Left ventricle myocardium inferior (tissue), 1 donor: ENCODE data around the gene CD79A. TPM values are rescaled to one million over a fixed set of nuclear protein-coding genes. Genes with fewer than 3 reads are reported as not detected.
"Not testable (repeated sequence)": the region's sequence is repeated elsewhere in the genome, so short reads cannot be mapped to it uniquely, and the experiment has no call there.

Source experiments
- DNase-seq: peaks from one replicate; pipeline ENCODE4 v3.0.0-alpha.2; 2020
- H3K27ac ChIP-seq: fragments of 200-600 bp; replicated peaks from 2 replicates; pipeline ENCODE4 v1.8.0; 2021
- H3K27me3 ChIP-seq: fragments of 200-600 bp; 2 replicates; pipeline ENCODE4 v1.8.0; 2021; ENCODE audit warnings: low read depth
- H3K36me3 ChIP-seq: fragments of 200-600 bp; 2 replicates; pipeline ENCODE4 v1.8.0; 2021
- H3K4me1 ChIP-seq: fragments of 200-600 bp; 2 replicates; pipeline ENCODE4 v1.8.0; 2021
- H3K4me3 ChIP-seq: fragments of 200-600 bp; 2 replicates; pipeline ENCODE4 v1.8.0; 2021; ENCODE audit warnings: mild to moderate bottlenecking, moderate library complexity
- H3K9me3 ChIP-seq: fragments of 200-600 bp; replicated peaks from 2 replicates; pipeline ENCODE4 v1.8.0; 2021
- CTCF ChIP-seq: fragments of 200-600 bp; IDR thresholded peaks from 2 replicates; pipeline ENCODE4 v1.8.0; 2021; ENCODE audit warnings: antibody characterized with exemption, mild to moderate bottlenecking, borderline replicate concordance
- intact Hi-C: fragments of 100-400 bp; cut with micrococcal nuclease; formaldehyde crosslinking; loops from one replicate; pipeline ENCODE4 v1.11.0; 2022
- total RNA-seq: library from RNA; stranded (reverse); fragmentation: NEBNext Ultra II Directional; extraction: Animal tissue kit (Norgen Biotek cat#: 25700); gene quantifications from one replicate; pipeline ENCODE4 v1.2.1, GENCODE V29; 2021
- donor health status: DM: no; HTN: yes; CAD: no; lungs with severe emphysema.

CD79A gene
- total RNA-seq, 1 donor from 2014 or later = not detected

GRCh38 chr19:41913538-41914423, 36.7 kb downstream of the CD79A start:
- H3K27ac ChIP-seq = no peak overlapping the region
- H3K4me3 ChIP-seq = no peak overlapping the region
- DNase-seq = no peak
- no peak for TF ChIP-seq CTCF
- peaks cover 7% of the 10 kb centered on the region for H3K4me1 ChIP-seq
- intact Hi-C loops = no loop called here
- H3K9me3 ChIP-seq = no peaks in the 10 kb centered on the region
- H3K36me3 ChIP-seq = no peaks in the 10 kb centered on the region
- H3K27me3 ChIP-seq = peaks cover 95% of the 10 kb centered on the region

- H3K4me3 ChIP-seq, H3K9me3 ChIP-seq, intact Hi-C loops, DNase-seq, H3K4me1 ChIP-seq, H3K36me3 ChIP-seq, H3K27ac ChIP-seq: not testable (repeated sequence)
- H3K27me3 ChIP-seq = peaks cover 95% of the 10 kb centered on the region
Measured at GRCh38 chr19:41914424-41914834, 37.4 kb downstream of the CD79A start.

DNA sequence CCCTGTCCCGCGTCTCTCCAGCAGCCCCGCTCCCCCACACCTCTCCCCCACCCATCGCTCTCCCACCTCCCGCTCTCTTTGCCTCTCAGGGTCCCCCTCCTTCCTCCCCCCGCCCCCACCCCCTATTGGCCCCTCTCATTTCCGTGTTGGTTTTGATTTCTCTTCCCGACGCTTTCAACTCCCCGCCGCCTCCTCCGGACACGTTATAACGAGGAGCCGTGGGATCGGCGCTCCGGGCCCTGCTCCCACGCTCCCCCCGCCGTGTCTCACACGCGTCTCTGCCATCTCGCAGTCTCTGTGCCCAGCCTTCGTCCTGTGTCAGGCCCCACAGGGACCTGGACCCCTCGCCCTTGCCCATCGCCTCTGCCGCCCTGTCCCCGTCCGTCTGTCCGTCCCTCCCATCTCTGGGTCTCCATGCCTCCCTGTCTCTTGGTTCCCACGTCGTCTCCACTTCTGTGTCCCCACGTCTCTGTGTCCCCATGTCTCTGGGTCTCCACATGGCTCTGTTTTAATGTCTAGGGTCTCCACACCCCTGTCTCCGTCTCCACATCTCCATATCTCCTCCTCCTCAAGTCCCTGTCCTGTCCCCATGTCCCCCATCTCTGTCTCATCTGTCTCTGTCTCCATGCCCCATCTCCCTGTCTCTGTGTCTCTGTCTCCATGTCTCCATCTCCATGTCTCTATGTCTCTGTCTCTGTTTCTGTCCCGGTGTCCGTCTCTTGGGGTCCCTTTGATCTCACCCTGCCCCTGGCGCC, 38.1 kb downstream of the CD79A start:
- DNase-seq = no peak
- Histone ChIP-seq H3K9me3 (no peaks in the 10 kb centered on the region), H3K4me3 (no peak overlapping the region), H3K27ac (no peak overlapping the region), H3K27me3 (peaks cover 95% of the 10 kb centered on the region), H3K4me1 (peaks cover 7% of the 10 kb centered on the region), H3K36me3 (no peaks in the 10 kb centered on the region)
- TF ChIP-seq CTCF = no peak
- intact Hi-C loops = no loop called here

- H3K27ac ChIP-seq = no peak overlapping the region
- TF ChIP-seq CTCF = no peak
- no peak overlapping the region for H3K4me3 ChIP-seq
- H3K27me3 ChIP-seq = peaks cover 95% of the 10 kb centered on the region
- no peak for DNase-seq
- peaks cover 7% of the 10 kb centered on the region for H3K4me1 ChIP-seq
- no peaks in the 10 kb centered on the region for H3K9me3 ChIP-seq
- no peaks in the 10 kb centered on the region for H3K36me3 ChIP-seq
- intact Hi-C loops = no loop called here
Measured at GRCh38 chr19:41915776-41916414, 38.8 kb downstream of the CD79A start.

GRCh38 chr19:41917676-41918075, 40.6 kb downstream of the CD79A start:
- H3K27ac ChIP-seq = no peak overlapping the region
- H3K4me3 ChIP-seq = no peak overlapping the region
- no peaks in the 10 kb centered on the region for H3K36me3 ChIP-seq
- H3K4me1 ChIP-seq = peaks cover 7% of the 10 kb centered on the region
- H3K27me3 ChIP-seq = peaks cover 95% of the 10 kb centered on the region
- TF ChIP-seq CTCF = no peak
- intact Hi-C loops = no loop called here
- H3K9me3 ChIP-seq = no peaks in the 10 kb centered on the region
- no peak for DNase-seq
